Fibroblast of skin of left biceps (primary cell): ENCODE measurements around the gene PCNX4.

Experiments used
- DNase-seq, 2 experiments: peaks; one replicate each; pipeline ENCODE4 v3.0.0-alpha.2; 2013; ENCODE audit warnings: low read depth in 2 of 2

PCNX4 gene

GRCh38 chr14:60206249-60206670 lies 114.5 kb downstream of the PCNX4 start:
- no peak for DNase-seq

DNA sequence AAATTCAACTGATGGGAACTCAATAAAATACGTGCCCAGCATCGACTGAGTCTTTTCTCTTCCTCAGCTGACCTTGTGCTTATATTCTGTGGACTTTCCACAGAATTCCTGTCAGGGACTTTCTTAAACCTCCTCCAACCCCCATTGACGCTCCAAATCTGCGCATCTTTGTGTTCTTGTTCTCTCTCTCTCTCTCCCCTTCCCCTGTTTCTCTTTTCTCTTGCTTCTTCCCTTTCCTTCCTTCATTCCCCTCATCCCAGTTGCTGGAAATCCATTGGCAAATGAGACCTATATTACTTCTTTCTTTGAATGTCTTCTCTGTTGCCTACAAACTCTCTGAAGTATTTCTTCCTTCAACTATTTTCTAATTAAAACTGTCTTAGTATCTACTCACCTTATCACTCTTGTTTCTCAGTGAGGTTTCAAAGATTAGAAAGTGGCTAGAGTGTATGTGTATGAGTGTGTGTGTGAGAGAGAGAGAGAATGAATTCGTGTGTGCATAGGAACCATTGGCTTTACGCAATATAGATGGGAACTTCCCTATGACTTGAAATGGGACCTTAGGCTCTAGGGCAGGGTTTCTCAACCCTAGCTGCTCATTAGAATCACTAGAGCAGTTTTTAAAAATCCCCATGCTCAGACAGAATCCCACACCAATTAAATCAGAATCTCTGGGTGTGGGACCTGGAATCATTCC lies 115.3 kb downstream of the PCNX4 start:
- DNase-seq: no peak

DNA sequence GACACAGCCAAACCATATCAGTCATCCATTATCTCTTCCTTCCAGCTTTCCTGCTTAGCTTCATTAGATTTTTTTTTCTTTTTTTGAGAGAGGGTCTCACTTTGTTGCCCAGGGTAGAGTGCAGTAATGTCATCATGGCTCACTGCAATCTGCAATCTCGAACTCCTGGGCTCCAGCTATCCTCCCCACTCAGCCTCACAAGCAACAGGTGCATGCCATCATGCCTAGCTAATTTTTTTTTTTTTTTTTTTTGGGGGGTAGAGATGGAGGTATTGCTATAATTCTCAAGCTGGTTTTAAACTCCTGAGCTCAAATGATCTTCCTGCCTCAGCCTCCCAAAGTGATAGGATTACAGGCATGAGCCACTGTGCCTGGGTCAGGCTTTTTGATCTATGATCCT lies 119.0 kb downstream of the PCNX4 start:
- no peak for DNase-seq

GRCh38 chr14:60211153-60211552 lies 119.4 kb downstream of the PCNX4 start:
- no peak for DNase-seq

DNA sequence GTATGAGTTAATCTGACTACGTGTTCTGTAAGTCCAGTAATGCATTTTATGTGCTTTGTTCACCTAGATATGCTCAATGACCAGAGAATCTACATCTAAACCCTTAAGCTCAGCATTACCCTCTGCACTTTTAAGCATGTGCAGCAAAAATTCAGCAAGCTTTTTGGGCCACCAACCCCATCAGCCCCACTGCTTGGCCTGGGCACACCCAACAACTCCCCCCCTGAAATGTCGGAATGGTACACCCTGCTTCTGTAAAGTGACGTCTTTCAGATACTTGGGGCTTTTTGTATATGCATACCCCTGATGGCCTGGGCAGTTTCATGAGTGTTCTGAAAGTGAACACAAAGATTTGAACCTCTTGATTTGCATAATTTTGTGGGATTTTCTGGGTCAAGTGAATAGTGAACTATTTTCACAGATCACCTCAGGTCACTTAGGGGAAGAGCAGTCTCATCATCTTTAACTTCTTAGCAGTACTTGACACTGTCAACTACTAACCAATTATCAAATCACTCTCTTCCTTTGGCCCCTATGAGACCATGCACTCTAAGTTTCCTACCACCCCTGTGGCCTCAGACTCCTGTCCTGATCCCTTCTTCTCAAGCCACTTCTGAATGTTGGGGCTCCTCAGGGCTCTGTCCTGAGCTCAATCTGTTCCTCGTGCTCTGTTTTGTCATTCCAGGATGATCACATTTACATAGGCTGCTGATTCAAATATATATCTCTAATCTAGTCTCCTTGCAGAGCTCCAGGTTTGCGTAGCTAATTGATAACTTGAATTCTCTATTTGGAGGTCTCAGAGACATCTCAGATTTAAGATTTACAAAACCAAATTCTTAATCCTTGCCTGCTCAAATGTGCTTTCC lies 121.0 kb downstream of the PCNX4 start:
- no peak for DNase-seq

DNA sequence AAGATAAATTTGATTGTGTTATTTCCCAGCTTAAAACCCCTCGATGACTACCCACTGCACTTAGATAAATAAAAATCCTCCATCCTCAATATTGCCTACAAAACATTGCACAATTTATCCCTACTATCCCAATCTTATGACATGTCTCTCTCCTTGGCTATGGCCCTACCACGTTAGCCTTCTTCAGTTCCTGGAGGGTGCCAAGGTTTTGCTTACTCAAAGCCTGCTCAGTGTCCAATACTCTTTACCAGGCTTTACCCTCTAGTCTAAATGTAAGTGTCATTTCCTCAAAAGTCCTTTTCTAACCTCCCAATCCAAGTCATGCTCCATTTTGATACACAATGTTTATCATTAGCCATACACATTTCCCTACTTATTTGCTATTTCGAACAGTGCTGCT lies 122.3 kb downstream of the PCNX4 start:
- no peak for DNase-seq

GRCh38 chr14:60214415-60215126 lies 122.8 kb downstream of the PCNX4 start:
- DNase-seq: no peak

GRCh38 chr14:60215127-60215444 lies 123.4 kb downstream of the PCNX4 start:
- DNase-seq: no peak

GRCh38 chr14:60215520-60216420 lies 124.0 kb downstream of the PCNX4 start:
- no peak for DNase-seq

GRCh38 chr14:60217713-60218112 lies 126.0 kb downstream of the PCNX4 start:
- no peak for DNase-seq
